HCT116 (cell line): ENCODE results near the gene NBPF9. TPM values are rescaled to one million over a fixed set of nuclear protein-coding genes. Genes with fewer than 3 reads are reported as not detected.
"Not testable (repeated sequence)": the region's sequence is repeated elsewhere in the genome, so short reads cannot be mapped to it uniquely, and the experiment has no call there.

ENCODE experiments used
- ATAC-seq: fragments of 200-7000 bp; cut with Tn5 transposase; 2 replicates; pipeline ENCODE4 v1.9.1; 2020; ENCODE audit warnings: mild to moderate bottlenecking, moderate library complexity
- BruUV-seq: library from RNA; stranded (reverse); fragments of 400-500 nt; replicated peaks from 2 replicates; lab custom pipeline; 2021; lab: Mats Ljungman, UMichigan
- CTCF ChIA-PET: fragments of 300-600 bp; sonication (Branson Sonifier 250); formaldehyde crosslinking; loops from one replicate; lab custom pipeline; 2021; ENCODE audit warnings: antibody characterized with exemption; lab: Charles Lee
- POLR2A ChIA-PET: fragments of 300-600, 350-600 bp; sonication (Branson Sonifier 250); formaldehyde crosslinking; loops from one replicate; lab custom pipeline; 2021; ENCODE audit warnings: antibody characterized with exemption; lab: Charles Lee
- RAD21 ChIA-PET, 2 experiments: fragments of 300-600 bp; sonication (Branson Sonifier 250); formaldehyde crosslinking; loops; one replicate each; lab custom pipeline; 2023; ENCODE audit warnings: low total read pairs in 2 of 2; ENCODE audit not compliant: uncharacterized antibody in 2 of 2, unreplicated experiment in 2 of 2, low non-redundant PET in 1 of 2; lab: Charles Lee
- DNase-seq: peaks from one replicate; pipeline ENCODE4 v3.0.0-alpha.2; 2010; ENCODE audit warnings: low read depth, low spot score
- H2AFZ ChIP-seq: fragments of 200-600 bp; shearing (Covaris generic), sonication (generic); 2 replicates; pipeline ENCODE4 v1.6.1; 2017; ENCODE audit warnings: low read depth, mixed run types, mixed read lengths, antibody characterized with exemption, low read length; ENCODE audit not compliant: poor library complexity, severe bottlenecking
- H3K27ac ChIP-seq: 2 replicates; pipeline ENCODE4 v1.5.1; 2012; ENCODE audit warnings: low read depth, low read length
- H3K27me3 ChIP-seq: fragments of 200-600 bp; sonication (generic); 2 replicates; pipeline ENCODE4 v1.6.1; 2016; ENCODE audit warnings: mixed run types, low read length, mixed read lengths; ENCODE audit not compliant: insufficient read depth
- H3K36me3 ChIP-seq, 2 experiments: fragments of 200-500 bp in 1 of 2; fragments of 200-600 bp in 1 of 2; sonication (Bioruptor generic) in 1 of 2; sonication (generic) in 1 of 2; 2 replicates each; pipeline versions ENCODE4 v1.5.1 to v1.6.1; 2014 to 2016; ENCODE audit warnings: low read length in 2 of 2, inconsistent platforms in 1 of 2, mixed read lengths in 1 of 2, mixed run types in 1 of 2; ENCODE audit not compliant: insufficient read depth in 2 of 2, control insufficient read depth in 1 of 2
- H3K4me1 ChIP-seq, 2 experiments: fragments of 200-600 bp in 1 of 2; sonication (generic) in 1 of 2; 2 replicates each; pipeline versions ENCODE4 v1.5.1 to v1.6.1; 2012 to 2017; ENCODE audit warnings: low read length in 2 of 2, inconsistent platforms in 1 of 2, mild to moderate bottlenecking in 1 of 2, mixed read lengths in 1 of 2, mixed run types in 1 of 2, moderate library complexity in 1 of 2; ENCODE audit not compliant: insufficient read depth in 2 of 2, control insufficient read depth in 1 of 2
- H3K4me2 ChIP-seq: fragments of 200-600 bp; sonication (generic); 2 replicates; pipeline ENCODE4 v1.6.1; 2017; ENCODE audit warnings: mixed run types, low read length, mixed read lengths
- H3K4me3 ChIP-seq, 2 experiments: fragments of 200-600 bp in 1 of 2; sonication (generic) in 1 of 2; replicated peaks in 1 of 2; 2 replicates each; pipeline ENCODE4 v1.5.1; 2011 to 2016; ENCODE audit warnings: low read length in 2 of 2, control low read depth in 1 of 2, low read depth in 1 of 2, mild to moderate bottlenecking in 1 of 2, mixed read lengths in 1 of 2, mixed run types in 1 of 2
- H3K79me2 ChIP-seq: fragments of 200-600 bp; sonication (generic); 2 replicates; pipeline ENCODE4 v1.6.1; 2017; ENCODE audit warnings: mild to moderate bottlenecking, mixed run types, low read length, moderate library complexity, mixed read lengths; ENCODE audit not compliant: insufficient read depth
- H3K9ac ChIP-seq: fragments of 200-600 bp; sonication (generic); 2 replicates; pipeline ENCODE4 v1.6.1; 2016; ENCODE audit warnings: low read length, mixed read lengths
- H3K9me2 ChIP-seq: fragments of 200-600 bp; sonication (generic), shearing (Covaris generic); 2 replicates; pipeline ENCODE4 v1.6.1; 2017; ENCODE audit warnings: mixed run types, mild to moderate bottlenecking, moderate library complexity; ENCODE audit not compliant: insufficient read depth
- H3K9me3 ChIP-seq, 2 experiments: fragments of 200-500 bp in 1 of 2; fragments of 200-600 bp in 1 of 2; sonication (Bioruptor generic) in 1 of 2; sonication (generic) in 1 of 2; 2 replicates each; pipeline ENCODE4 v1.6.1; 2014 to 2017; ENCODE audit warnings: low read length in 2 of 2, mixed read lengths in 2 of 2, inconsistent platforms in 1 of 2, low read depth in 1 of 2, mild to moderate bottlenecking in 1 of 2, mixed run types in 1 of 2, moderate library complexity in 1 of 2; ENCODE audit not compliant: control insufficient read depth in 1 of 2, insufficient read depth in 1 of 2
- H4K20me1 ChIP-seq: fragments of 200-600 bp; sonication (generic), shearing (Covaris generic); 2 replicates; pipeline ENCODE4 v1.6.1; 2017; ENCODE audit warnings: mixed run types, mild to moderate bottlenecking, moderate library complexity; ENCODE audit not compliant: insufficient read depth
- intact Hi-C: fragments of 100-400 bp; cut with micrococcal nuclease; formaldehyde crosslinking; loops from 2 replicates; pipeline ENCODE4 v1.10.0; 2022
- total RNA-seq: library from RNA; stranded (reverse); gene quantifications from one replicate; pipeline ENCODE4 v1.2.1, GENCODE V29; 2021; ENCODE audit not compliant: unreplicated experiment
- TF ChIP-seq, protein P1 (sequence below), 3 experiments: fragments of 200-600 bp in 1 of 3; sonication (generic) in 1 of 3; IDR thresholded peaks in 2 of 3; conservative IDR thresholded peaks in 1 of 3; 2 replicates each; pipeline ENCODE4 v1.5.1; 2012 to 2017; ENCODE audit warnings: low read depth in 2 of 3, low read length in 2 of 3, antibody characterized with exemption in 1 of 3, borderline replicate concordance in 1 of 3, control low read depth in 1 of 3, mild to moderate bottlenecking in 1 of 3, mixed read lengths in 1 of 3, mixed run types in 1 of 3, moderate library complexity in 1 of 3; ENCODE audit not compliant: insufficient read depth in 1 of 3

NBPF9 gene
- total RNA-seq, 1 experiment from 2014 or later = 17.2 TPM

DNA sequence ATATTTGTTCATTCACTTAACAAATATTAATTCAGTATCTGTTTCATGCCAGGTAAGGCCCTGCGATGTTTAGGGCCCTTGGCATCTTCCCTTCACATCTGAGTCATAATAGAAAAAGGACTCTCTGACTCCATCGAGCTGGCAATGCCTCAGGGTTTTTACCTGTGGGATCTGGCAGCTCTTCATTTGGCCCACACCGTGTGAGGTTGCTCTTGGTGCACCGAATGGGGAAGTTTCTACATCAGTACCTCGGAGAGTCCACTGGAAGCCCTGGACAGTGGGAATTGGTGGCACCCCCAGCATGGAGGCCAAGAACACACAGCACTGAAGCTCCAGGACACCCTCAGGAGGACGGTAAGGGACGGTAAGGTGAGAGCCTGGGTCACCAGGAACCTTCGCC, 5.1 kb downstream of the NBPF9 start:
- CTCF ChIA-PET, H4K20me1 ChIP-seq, H3K9me2 ChIP-seq, H3K27me3 ChIP-seq, RAD21 ChIA-PET, H2AFZ ChIP-seq, intact Hi-C loops, H3K4me1 ChIP-seq, H3K4me2 ChIP-seq, DNase-seq, H3K9me3 ChIP-seq, ATAC-seq, H3K27ac ChIP-seq, POLR2A ChIA-PET, H3K79me2 ChIP-seq, H3K4me3 ChIP-seq, H3K36me3 ChIP-seq, H3K9ac ChIP-seq, BruUV-seq: not testable (repeated sequence)

DNA sequence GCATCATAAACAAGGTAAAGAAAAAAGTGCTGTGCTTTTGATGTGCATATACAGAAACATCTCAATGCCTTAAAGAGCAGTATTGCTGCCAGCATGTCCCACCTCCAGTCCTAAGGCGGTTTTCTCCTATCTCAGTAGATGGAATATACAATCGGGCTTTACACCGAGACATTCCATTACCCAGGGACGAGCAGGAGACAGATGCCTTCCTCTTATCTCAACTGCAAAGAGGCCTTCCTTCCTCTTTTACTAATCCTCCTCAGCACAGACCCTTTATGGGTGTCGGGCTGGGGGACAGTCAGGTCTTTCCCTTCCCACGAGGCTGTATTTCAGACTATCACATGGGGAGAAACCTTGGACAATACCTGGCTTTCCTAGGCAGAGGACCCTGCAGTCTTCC, 10.2 kb downstream of the NBPF9 start:
- POLR2A ChIA-PET, H3K9me3 ChIP-seq, H3K4me2 ChIP-seq, RAD21 ChIA-PET, CTCF ChIA-PET, H3K4me1 ChIP-seq, H3K9me2 ChIP-seq, H4K20me1 ChIP-seq, H2AFZ ChIP-seq, intact Hi-C loops, H3K79me2 ChIP-seq, DNase-seq, H3K36me3 ChIP-seq, H3K9ac ChIP-seq, BruUV-seq, H3K27ac ChIP-seq, H3K4me3 ChIP-seq, ATAC-seq, H3K27me3 ChIP-seq: not testable (repeated sequence)

DNA sequence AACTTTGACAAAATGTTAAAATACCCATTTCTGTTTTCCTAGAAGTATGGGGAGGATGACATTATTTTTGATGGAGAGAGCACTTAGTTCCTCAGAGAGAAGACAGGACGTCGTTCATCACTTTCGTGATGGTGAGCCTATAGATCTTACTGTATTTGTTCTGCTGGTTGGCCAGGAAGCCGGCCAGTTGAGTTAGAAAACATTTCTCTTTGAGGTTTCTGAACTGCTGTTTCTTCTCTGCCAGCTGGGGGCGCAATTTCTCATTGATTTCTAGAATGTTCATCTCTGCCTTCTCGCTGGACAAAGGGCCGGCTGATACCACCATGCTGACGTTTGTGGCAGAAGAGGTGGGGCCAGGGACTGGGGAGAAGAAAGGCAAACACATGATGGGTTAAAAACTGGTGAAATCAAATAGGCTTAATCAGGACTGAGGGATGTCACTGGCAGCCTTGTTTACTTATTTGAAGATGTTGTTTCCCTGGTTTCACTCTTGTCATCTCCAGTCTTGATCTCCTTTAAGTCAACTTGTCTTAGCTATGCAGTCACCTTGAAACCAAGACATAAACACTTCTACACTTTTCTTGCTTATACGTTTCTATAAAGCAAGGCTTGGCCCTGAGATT, 27.7 kb downstream of the NBPF9 start:
- H3K27ac ChIP-seq, H3K4me1 ChIP-seq, H3K9me3 ChIP-seq, H3K79me2 ChIP-seq, ATAC-seq, H4K20me1 ChIP-seq, BruUV-seq, H3K9me2 ChIP-seq, H2AFZ ChIP-seq, CTCF ChIA-PET, POLR2A ChIA-PET, H3K4me3 ChIP-seq, H3K4me2 ChIP-seq, H3K9ac ChIP-seq, DNase-seq, H3K27me3 ChIP-seq, H3K36me3 ChIP-seq, RAD21 ChIA-PET, intact Hi-C loops: not testable (repeated sequence)
- TF ChIP-seq, protein P1, sequence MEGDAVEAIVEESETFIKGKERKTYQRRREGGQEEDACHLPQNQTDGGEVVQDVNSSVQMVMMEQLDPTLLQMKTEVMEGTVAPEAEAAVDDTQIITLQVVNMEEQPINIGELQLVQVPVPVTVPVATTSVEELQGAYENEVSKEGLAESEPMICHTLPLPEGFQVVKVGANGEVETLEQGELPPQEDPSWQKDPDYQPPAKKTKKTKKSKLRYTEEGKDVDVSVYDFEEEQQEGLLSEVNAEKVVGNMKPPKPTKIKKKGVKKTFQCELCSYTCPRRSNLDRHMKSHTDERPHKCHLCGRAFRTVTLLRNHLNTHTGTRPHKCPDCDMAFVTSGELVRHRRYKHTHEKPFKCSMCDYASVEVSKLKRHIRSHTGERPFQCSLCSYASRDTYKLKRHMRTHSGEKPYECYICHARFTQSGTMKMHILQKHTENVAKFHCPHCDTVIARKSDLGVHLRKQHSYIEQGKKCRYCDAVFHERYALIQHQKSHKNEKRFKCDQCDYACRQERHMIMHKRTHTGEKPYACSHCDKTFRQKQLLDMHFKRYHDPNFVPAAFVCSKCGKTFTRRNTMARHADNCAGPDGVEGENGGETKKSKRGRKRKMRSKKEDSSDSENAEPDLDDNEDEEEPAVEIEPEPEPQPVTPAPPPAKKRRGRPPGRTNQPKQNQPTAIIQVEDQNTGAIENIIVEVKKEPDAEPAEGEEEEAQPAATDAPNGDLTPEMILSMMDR (IDR thresholded peaks at IDR 0.05 in 2 of 3, conservative IDR thresholded peaks at IDR 0.05 in 1 of 3; ENCODE audit: borderline replicate concordance in 1 of 3, insufficient read depth in 1 of 3, low read depth in 2 of 3, low read length in 2 of 3) = 0 out of 6 replicates have a peak, but pooled peaks of 1 of the 3 experiments have one; percentile 9

DNA sequence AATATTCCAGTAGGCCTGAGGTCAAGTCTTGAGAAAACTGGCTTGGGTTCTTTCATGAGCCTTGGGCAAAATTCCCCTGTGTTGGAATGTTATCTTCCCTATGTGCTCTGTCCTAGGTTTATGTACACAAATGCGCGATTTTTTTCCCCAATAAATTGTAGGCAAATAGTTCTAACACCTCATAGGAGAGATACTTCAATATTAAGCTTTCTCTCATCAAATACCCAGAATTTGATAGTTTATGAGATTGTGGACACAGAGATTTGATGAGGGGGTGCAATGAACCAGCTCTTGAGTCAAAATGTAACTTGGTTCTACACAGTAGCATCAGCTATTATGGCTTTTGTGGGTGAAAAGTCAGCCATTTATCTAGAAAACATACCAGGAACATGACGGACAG, 38.7 kb downstream of the NBPF9 start:
- H3K9ac ChIP-seq, ATAC-seq, H3K79me2 ChIP-seq, BruUV-seq, H3K4me3 ChIP-seq, H3K9me3 ChIP-seq, H3K27ac ChIP-seq, H4K20me1 ChIP-seq, CTCF ChIA-PET, POLR2A ChIA-PET, H3K9me2 ChIP-seq, intact Hi-C loops, H2AFZ ChIP-seq, H3K36me3 ChIP-seq, H3K27me3 ChIP-seq, RAD21 ChIA-PET, DNase-seq, H3K4me2 ChIP-seq, H3K4me1 ChIP-seq: not testable (repeated sequence)
